HL-60 (cell line): ENCODE results near the gene ZFP64.

Experiments used
- CTCF ChIP-seq: IDR thresholded peaks from one replicate; pipeline ENCODE4 v1.5.1; 2011; ENCODE audit warnings: low read length, control low read depth, inconsistent platforms; ENCODE audit not compliant: insufficient read depth
- GABPA ChIP-seq: IDR thresholded peaks from 2 replicates; pipeline ENCODE4 v1.6.1; 2012; ENCODE audit warnings: low read depth
- POLR2AphosphoS5 ChIP-seq: IDR thresholded peaks from 2 replicates; pipeline ENCODE4 v1.6.1; 2012; ENCODE audit warnings: low read depth
- REST ChIP-seq: IDR thresholded peaks from 2 replicates; pipeline ENCODE4 v1.6.1; 2012; ENCODE audit warnings: low read depth; ENCODE audit not compliant: insufficient replicate concordance
- SPI1 ChIP-seq: IDR thresholded peaks from 2 replicates; pipeline ENCODE4 v1.6.1; 2012; ENCODE audit warnings: low read depth, mild to moderate bottlenecking, borderline replicate concordance

- TF ChIP-seq POLR2AphosphoS5 (no peak), CTCF (no peak), SPI1 (no peak), GABPA (no peak), REST (no peak)
These were observed 31.5 kb downstream of the ZFP64 start for GRCh38 chr20:52160049-52160570.
